ENCODE data around the gene IFITM1.

- TF ChIP-seq EZH2 (IDR thresholded peaks at IDR 0.05; ENCODE audit: insufficient read depth, poor library complexity, severe bottlenecking) (no peak), EZH2phosphoT487 (IDR thresholded peaks at IDR 0.05; ENCODE audit: insufficient read depth, low read depth) (no peak)
Observed at GRCh38 chr11:276219-276618, 37.6 kb upstream of the IFITM1 start.
